CD14-positive monocyte (primary cell): ENCODE results near the gene NTRK3. TPM values are rescaled to one million over a fixed set of nuclear protein-coding genes. Genes with fewer than 3 reads are reported as not detected.

Source experiments
- DNase-seq, 3 donors: peaks; one replicate each; pipeline ENCODE4 v3.0.0-alpha.2; 2011 to 2022
- H2AFZ ChIP-seq: 2 replicates; pipeline ENCODE4 v1.6.0; 2012; ENCODE audit warnings: mild to moderate bottlenecking, low read depth, low read length, inconsistent platforms; ENCODE audit not compliant: insufficient read depth, poor library complexity, severe bottlenecking
- H3K27ac ChIP-seq, 2 donors: 1 replicate in 1 of 2; 2 replicates in 1 of 2; pipeline ENCODE4 v1.5.1; 2012 to 2013; ENCODE audit warnings: low read length in 2 of 2, control low read depth in 1 of 2, inconsistent platforms in 1 of 2, low read depth in 1 of 2, mild to moderate bottlenecking in 1 of 2
- H3K27me3 ChIP-seq, 2 donors: one replicate each; pipeline versions ENCODE4 v1.6.0 to v1.6.1; 2011 to 2013; ENCODE audit warnings: low read length in 2 of 2; ENCODE audit not compliant: control insufficient read depth in 2 of 2, insufficient read depth in 2 of 2
- H3K36me3 ChIP-seq, 2 donors: replicated peaks in 1 of 2; 1 replicate in 1 of 2; 2 replicates in 1 of 2; pipeline versions ENCODE4 v1.5.1 to v1.6.1; 2012 to 2013; ENCODE audit warnings: low read length in 2 of 2, control low read depth in 1 of 2, inconsistent platforms in 1 of 2, mild to moderate bottlenecking in 1 of 2; ENCODE audit not compliant: insufficient read depth in 2 of 2, control insufficient read depth in 1 of 2
- H3K4me1 ChIP-seq, 2 donors: 1 replicate in 1 of 2; 2 replicates in 1 of 2; pipeline versions ENCODE4 v1.5.1 to v1.6.1; 2012 to 2013; ENCODE audit warnings: low read length in 2 of 2, control low read depth in 1 of 2, inconsistent platforms in 1 of 2, mild to moderate bottlenecking in 1 of 2, moderate library complexity in 1 of 2; ENCODE audit not compliant: insufficient read depth in 2 of 2, control insufficient read depth in 1 of 2
- H3K4me2 ChIP-seq: replicated peaks from 2 replicates; pipeline ENCODE3; 2012; ENCODE audit warnings: low read length, moderate library complexity, mild to moderate bottlenecking; ENCODE audit not compliant: poor library complexity, severe bottlenecking; ENCODE audit errors: extremely low read depth
- H3K4me3 ChIP-seq, 3 experiments: fragments of 200-600 bp in 1 of 3; sonication (generic) in 1 of 3; replicated peaks in 1 of 3; 1 replicate in 2 of 3; 2 replicates in 1 of 3; pipeline ENCODE4 v1.5.1; 2011 to 2013; ENCODE audit warnings: low read length in 3 of 3, mild to moderate bottlenecking in 3 of 3, control low read depth in 2 of 3, low read depth in 2 of 3, inconsistent platforms in 1 of 3, moderate library complexity in 1 of 3
- H3K79me2 ChIP-seq: 2 replicates; pipeline ENCODE4 v1.6.0; 2012; ENCODE audit warnings: mild to moderate bottlenecking, control low read depth, inconsistent platforms, low read length, moderate library complexity; ENCODE audit not compliant: insufficient read depth
- H3K9ac ChIP-seq: 2 replicates; pipeline ENCODE4 v1.6.0; 2017; ENCODE audit warnings: low read length, mild to moderate bottlenecking; ENCODE audit not compliant: insufficient read depth, poor library complexity, severe bottlenecking
- H3K9me3 ChIP-seq, 2 donors: replicated peaks in 1 of 2; 1 replicate in 1 of 2; 2 replicates in 1 of 2; pipeline versions ENCODE4 v1.5.1 to v1.6.1; 2012 to 2013; ENCODE audit warnings: low read length in 2 of 2, control low read depth in 1 of 2; ENCODE audit not compliant: control insufficient read depth in 1 of 2, insufficient read depth in 1 of 2
- H4K20me1 ChIP-seq: 2 replicates; pipeline ENCODE4 v1.6.0; 2012; ENCODE audit warnings: mild to moderate bottlenecking, low read length, control low read depth, moderate library complexity; ENCODE audit not compliant: insufficient read depth
- H3K27ac Mint-ChIP-seq, 7 donors: one replicate each; pipeline ENCODE4 v1.8.0; 2020; ENCODE audit warnings: mild to moderate bottlenecking in 7 of 7, mixed read lengths in 7 of 7, moderate library complexity in 6 of 7, inconsistent platforms in 2 of 7
- H3K27me3 Mint-ChIP-seq, 3 donors: one replicate each; pipeline ENCODE4 v1.8.0; 2021 to 2022; ENCODE audit warnings: low read depth in 3 of 3, mild to moderate bottlenecking in 3 of 3, mixed read lengths in 3 of 3, moderate library complexity in 3 of 3, inconsistent platforms in 1 of 3
- H3K36me3 Mint-ChIP-seq, 2 donors: one replicate each; pipeline ENCODE4 v1.8.0; 2020; ENCODE audit warnings: mixed read lengths in 2 of 2, inconsistent platforms in 1 of 2, mild to moderate bottlenecking in 1 of 2
- H3K4me1 Mint-ChIP-seq: one replicate; pipeline ENCODE4 v1.8.0; 2020; ENCODE audit warnings: mild to moderate bottlenecking, mixed read lengths
- H3K4me3 Mint-ChIP-seq, 2 donors: one replicate each; pipeline ENCODE4 v1.8.0; 2020; ENCODE audit warnings: mild to moderate bottlenecking in 2 of 2, mixed read lengths in 2 of 2, moderate library complexity in 1 of 2
- H3K9me3 Mint-ChIP-seq, 7 donors: one replicate each; pipeline ENCODE4 v1.8.0; 2020 to 2022; ENCODE audit warnings: mixed read lengths in 7 of 7, mild to moderate bottlenecking in 6 of 7, moderate library complexity in 6 of 7, inconsistent platforms in 2 of 7
- CTCF ChIP-seq: fragments of 200-600 bp; IDR thresholded peaks from one replicate; pipeline ENCODE4 v1.8.0; 2022; ENCODE audit warnings: antibody characterized with exemption, mild to moderate bottlenecking
- WGBS: methylation state at CpG from one replicate; pipeline ENCODE4 v1.1.5; 2013; ENCODE audit warnings: missing lambda C conversion rate; ENCODE audit not compliant: insufficient coverage; 5-methylcytosine and 5-hydroxymethylcytosine counted together
- intact Hi-C, 2 donors: fragments of 100-400 bp; cut with micrococcal nuclease; formaldehyde crosslinking; loops; one replicate each; pipeline versions ENCODE4 v1.15.0 to v1.15.1; 2023
- polyA plus RNA-seq, 3 donors: library from polyadenylated mRNA; depleted of rRNA in 1 of 3; unstranded in 2 of 3; stranded (reverse) in 1 of 3; fragments of 300-500 nt in 2 of 3; fragments of >200 nt in 1 of 3; fragmentation: Illumina TruSeq in 2 of 3; gene quantifications; 1 replicate in 2 of 3; 2 replicates in 1 of 3; pipeline ENCODE4 v1.2.3, GENCODE V29; 2012 to 2021

Gene NTRK3
- polyA plus RNA-seq, 3 donors = not detected

- H3K36me3 Mint-ChIP-seq = no peaks in the 10 kb centered on the region
- H3K4me1 Mint-ChIP-seq = no peaks in the 10 kb centered on the region
- Histone ChIP-seq H3K9me3 (no peaks in the 10 kb centered on the region), H3K4me1 (no peaks in the 10 kb centered on the region), H3K79me2 (no peaks in the 10 kb centered on the region), H3K4me3 (no peak overlapping the region), H3K9ac (no peak overlapping the region), H3K27me3 (no peaks in the 10 kb centered on the region), H3K36me3 (no peaks in the 10 kb centered on the region), H4K20me1 (no peaks in the 10 kb centered on the region), H2AFZ (no peak overlapping the region), H3K27ac (no peak overlapping the region), H3K4me2 (no peak overlapping the region)
- H3K27me3 Mint-ChIP-seq = peaks cover 1 to 7% (median 5%) of the 10 kb centered on the region in 3 donors
- intact Hi-C loops = no loop called here
- WGBS = 81% methylated on average over 3 of the region's 3 CpGs
- no peak for DNase-seq
- H3K9me3 Mint-ChIP-seq = peaks cover 0 to 9% (median 0%) of the 10 kb centered on the region in 7 donors
- H3K27ac Mint-ChIP-seq = no peak overlapping the region
- TF ChIP-seq CTCF = no peak
- no peak overlapping the region for H3K4me3 Mint-ChIP-seq
These were observed 250.4 kb downstream of the NTRK3 start for GRCh38 chr15:88006146-88006545.

- no peaks in the 10 kb centered on the region for H3K4me1 Mint-ChIP-seq
- no peak overlapping the region for H3K4me3 Mint-ChIP-seq
- no peaks in the 10 kb centered on the region for H3K36me3 ChIP-seq
- no peaks in the 10 kb centered on the region for H3K79me2 ChIP-seq
- peaks cover 1 to 7% (median 5%) of the 10 kb centered on the region in 3 donors for H3K27me3 Mint-ChIP-seq
- H3K36me3 Mint-ChIP-seq = no peaks in the 10 kb centered on the region
- no peak overlapping the region for H3K27ac Mint-ChIP-seq
- H4K20me1 ChIP-seq = no peaks in the 10 kb centered on the region
- no peak overlapping the region for H3K27ac ChIP-seq
- H3K4me3 ChIP-seq = no peak overlapping the region
- intact Hi-C loops = no loop called here
- no peak overlapping the region for H3K4me2 ChIP-seq
- H3K9ac ChIP-seq = no peak overlapping the region
- no CpG with 5 or more reads among the region's 1 CpG for WGBS
- no peak overlapping the region for H2AFZ ChIP-seq
- H3K27me3 ChIP-seq = no peaks in the 10 kb centered on the region
- no peak for DNase-seq
- peaks cover 0 to 9% (median 0%) of the 10 kb centered on the region in 7 donors for H3K9me3 Mint-ChIP-seq
- no peak for TF ChIP-seq CTCF
- no peaks in the 10 kb centered on the region for H3K4me1 ChIP-seq
- no peaks in the 10 kb centered on the region for H3K9me3 ChIP-seq
These were observed 252.1 kb downstream of the NTRK3 start for GRCh38 chr15:88004399-88004798.
